OCI-LY1 (cell line): Measurements from ENCODE around the gene SYNE1.

Experiments used
- H2AFZ ChIP-seq: fragments of 200-600 bp; sonication (generic), shearing (Covaris generic); 2 replicates; pipeline ENCODE4 v1.6.0; 2014; ENCODE audit warnings: antibody characterized with exemption, mild to moderate bottlenecking, low read length
- H3F3A ChIP-seq: fragments of 200-600 bp; sonication (generic), shearing (Covaris generic); 2 replicates; pipeline ENCODE4 v1.6.0; 2014; ENCODE audit warnings: mild to moderate bottlenecking, antibody characterized with exemption, low read length, moderate library complexity; ENCODE audit not compliant: insufficient read depth
- H3K27ac ChIP-seq: fragments of 200-600 bp; sonication (generic); 2 replicates; pipeline ENCODE4 v1.5.1; 2014; ENCODE audit warnings: low read length, mixed run types, mild to moderate bottlenecking, low read depth; ENCODE audit not compliant: poor library complexity, severe bottlenecking
- H3K27me3 ChIP-seq: fragments of 200-600 bp; sonication (generic); 2 replicates; pipeline ENCODE4 v1.6.0; 2014; ENCODE audit warnings: antibody characterized with exemption, mild to moderate bottlenecking, low read length, moderate library complexity; ENCODE audit not compliant: insufficient read depth
- H3K36me3 ChIP-seq: fragments of 200-600 bp; sonication (generic); 2 replicates; pipeline ENCODE4 v1.6.1; 2014; ENCODE audit warnings: mild to moderate bottlenecking, antibody characterized with exemption, low read length, moderate library complexity, mixed read lengths; ENCODE audit not compliant: insufficient read depth
- H3K4me1 ChIP-seq: fragments of 200-600 bp; sonication (generic); 2 replicates; pipeline ENCODE4 v1.5.1; 2014; ENCODE audit warnings: mild to moderate bottlenecking, low read length, moderate library complexity; ENCODE audit not compliant: insufficient read depth, severe bottlenecking
- H3K4me2 ChIP-seq: fragments of 200-600 bp; sonication (generic), shearing (Covaris generic); 2 replicates; pipeline ENCODE4 v1.6.1; 2014; ENCODE audit warnings: low read length
- H3K4me3 ChIP-seq: fragments of 200-600 bp; sonication (generic); 2 replicates; pipeline ENCODE4 v1.5.1; 2014; ENCODE audit warnings: low read length, low read depth, mild to moderate bottlenecking, mixed read lengths; ENCODE audit not compliant: poor library complexity, severe bottlenecking
- H3K79me2 ChIP-seq: fragments of 200-600 bp; shearing (Covaris generic); 2 replicates; pipeline ENCODE4 v1.6.1; 2016; ENCODE audit warnings: mixed run types, low read length, mixed read lengths; ENCODE audit not compliant: insufficient read depth
- H3K9ac ChIP-seq: fragments of 200-600 bp; sonication (generic), shearing (Covaris generic); 2 replicates; pipeline ENCODE4 v1.6.1; 2014; ENCODE audit warnings: mild to moderate bottlenecking, low read length, mixed read lengths
- H3K9me2 ChIP-seq: fragments of 200-600 bp; sonication (generic), shearing (Covaris generic); 2 replicates; pipeline ENCODE4 v1.6.1; 2014; ENCODE audit warnings: low read depth, mild to moderate bottlenecking, low read length, mixed read lengths
- H3K9me3 ChIP-seq: fragments of 200-600 bp; shearing (Covaris generic); 2 replicates; pipeline ENCODE4 v1.6.1; 2014; ENCODE audit warnings: low read length, mixed read lengths
- H4K20me1 ChIP-seq: fragments of 200-600 bp; sonication (generic), shearing (Covaris generic); 2 replicates; pipeline ENCODE4 v1.6.0; 2016; ENCODE audit warnings: mild to moderate bottlenecking, low read length; ENCODE audit not compliant: insufficient read depth
- EZH2 ChIP-seq: fragments of 200-600 bp; sonication (generic), shearing (Covaris generic); IDR thresholded peaks from 2 replicates; pipeline ENCODE4 v1.8.0; 2017; ENCODE audit warnings: borderline replicate concordance, mixed run types, mild to moderate bottlenecking, antibody characterized with exemption, low read length, moderate library complexity, mixed read lengths
- TF ChIP-seq, protein P1 (sequence below): fragments of 200-600 bp; sonication (generic), shearing (Covaris generic); IDR thresholded peaks from 2 replicates; pipeline ENCODE4 v1.5.1; 2017; ENCODE audit warnings: mild to moderate bottlenecking, antibody characterized with exemption, low read length, moderate library complexity, mixed read lengths

The SYNE1 gene

DNA sequence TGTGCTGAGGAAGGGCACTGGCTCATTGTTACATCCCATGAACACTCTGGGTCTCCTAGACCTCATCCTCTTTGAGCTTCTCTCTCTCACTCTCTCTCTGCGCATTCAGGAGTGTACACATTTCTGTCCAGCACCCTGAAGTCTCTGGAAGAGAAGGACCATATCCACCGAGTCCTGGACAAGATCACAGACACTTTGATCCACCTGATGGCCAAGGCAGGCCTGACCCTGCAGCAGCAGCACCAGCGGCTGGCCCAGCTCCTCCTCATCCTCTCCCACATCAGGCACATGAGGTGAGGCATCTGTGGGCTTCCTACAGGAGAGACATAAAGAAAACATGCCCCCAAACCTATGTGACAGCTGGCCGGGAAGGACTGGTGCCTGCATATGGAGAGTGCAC, 542.9 kb downstream of the SYNE1 start:
- Histone ChIP-seq H3K4me1 (no peaks in the 10 kb centered on the region), H3K27ac (no peak overlapping the region), H3K79me2 (no peaks in the 10 kb centered on the region), H2AFZ (no peak overlapping the region), H3K27me3 (no peaks in the 10 kb centered on the region), H3K4me3 (no peak overlapping the region), H3K9ac (no peak overlapping the region), H3K4me2 (no peak overlapping the region), H4K20me1 (no peaks in the 10 kb centered on the region), H3K9me3 (no peaks in the 10 kb centered on the region), H3K36me3 (no peaks in the 10 kb centered on the region), H3F3A (no peaks in the 10 kb centered on the region), H3K9me2 (no peaks in the 10 kb centered on the region)
- no peak for TF ChIP-seq EZH2
- TF ChIP-seq, protein P1, sequence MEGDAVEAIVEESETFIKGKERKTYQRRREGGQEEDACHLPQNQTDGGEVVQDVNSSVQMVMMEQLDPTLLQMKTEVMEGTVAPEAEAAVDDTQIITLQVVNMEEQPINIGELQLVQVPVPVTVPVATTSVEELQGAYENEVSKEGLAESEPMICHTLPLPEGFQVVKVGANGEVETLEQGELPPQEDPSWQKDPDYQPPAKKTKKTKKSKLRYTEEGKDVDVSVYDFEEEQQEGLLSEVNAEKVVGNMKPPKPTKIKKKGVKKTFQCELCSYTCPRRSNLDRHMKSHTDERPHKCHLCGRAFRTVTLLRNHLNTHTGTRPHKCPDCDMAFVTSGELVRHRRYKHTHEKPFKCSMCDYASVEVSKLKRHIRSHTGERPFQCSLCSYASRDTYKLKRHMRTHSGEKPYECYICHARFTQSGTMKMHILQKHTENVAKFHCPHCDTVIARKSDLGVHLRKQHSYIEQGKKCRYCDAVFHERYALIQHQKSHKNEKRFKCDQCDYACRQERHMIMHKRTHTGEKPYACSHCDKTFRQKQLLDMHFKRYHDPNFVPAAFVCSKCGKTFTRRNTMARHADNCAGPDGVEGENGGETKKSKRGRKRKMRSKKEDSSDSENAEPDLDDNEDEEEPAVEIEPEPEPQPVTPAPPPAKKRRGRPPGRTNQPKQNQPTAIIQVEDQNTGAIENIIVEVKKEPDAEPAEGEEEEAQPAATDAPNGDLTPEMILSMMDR, result no peak

DNA sequence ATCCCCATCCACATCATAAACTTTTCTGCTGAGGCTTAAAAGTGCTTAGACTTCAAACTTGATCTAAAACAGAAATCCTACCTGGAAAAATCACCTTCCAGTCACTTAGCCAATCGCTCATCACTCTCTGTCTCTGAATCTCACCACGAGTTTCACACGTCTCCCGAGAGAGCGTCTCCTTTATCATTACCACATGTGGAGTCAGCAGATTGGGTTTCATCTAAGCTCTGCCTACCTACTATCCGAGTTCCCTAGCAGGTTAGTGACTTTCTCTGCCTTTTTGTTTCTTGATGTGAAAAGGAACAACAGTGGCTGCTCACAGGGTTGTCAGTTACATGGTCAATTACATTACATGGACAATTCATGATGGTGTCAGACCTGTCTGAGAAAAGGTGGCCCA, 543.5 kb downstream of the SYNE1 start:
- Histone ChIP-seq H3F3A (no peaks in the 10 kb centered on the region), H3K9me2 (no peaks in the 10 kb centered on the region), H3K79me2 (no peaks in the 10 kb centered on the region)

DNA sequence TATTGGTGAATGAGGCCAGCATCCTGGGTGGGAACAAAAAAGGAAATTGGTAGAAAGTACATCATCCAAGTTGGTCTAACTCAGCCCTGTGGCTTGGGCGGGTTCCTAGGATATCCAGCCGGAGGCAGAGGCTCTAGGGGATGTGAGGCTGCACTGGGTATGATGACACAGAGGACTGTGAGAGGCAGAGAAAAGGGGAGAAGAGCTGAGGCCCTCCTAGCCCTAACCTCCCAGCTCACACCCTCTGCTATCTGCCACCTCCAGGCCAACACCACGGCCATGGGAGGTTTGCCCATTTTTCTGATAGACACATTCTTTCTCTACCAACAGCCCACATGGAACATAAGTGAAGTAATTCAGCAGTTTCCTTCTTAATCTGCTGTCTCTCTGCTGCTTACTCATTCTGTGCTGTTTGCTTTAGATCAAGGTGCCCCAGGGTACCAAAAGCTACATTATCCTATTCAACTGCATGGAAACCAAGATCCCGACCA, 545.3 kb downstream of the SYNE1 start:
- Histone ChIP-seq H3K4me3 (no peak overlapping the region), H3K9ac (no peak overlapping the region), H3K27ac (no peak overlapping the region)

More for the DNA sequence above, 543.5 kb downstream of the SYNE1 start:
- no peak overlapping the region for H3K4me3 ChIP-seq
- no peak overlapping the region for H3K9ac ChIP-seq
- H4K20me1 ChIP-seq, result no peaks in the 10 kb centered on the region
- no peaks in the 10 kb centered on the region for H3K27me3 ChIP-seq
- no peaks in the 10 kb centered on the region for H3K9me3 ChIP-seq
- no peaks in the 10 kb centered on the region for H3K36me3 ChIP-seq
- H3K27ac ChIP-seq, result no peak overlapping the region
- H3K4me2 ChIP-seq, result no peak overlapping the region
- H2AFZ ChIP-seq, result no peak overlapping the region
- H3K4me1 ChIP-seq, result no peaks in the 10 kb centered on the region
- TF ChIP-seq, protein P1, result no peak
- TF ChIP-seq EZH2, result no peak

More for the DNA sequence above, 545.3 kb downstream of the SYNE1 start:
- no peak overlapping the region for H3K4me2 ChIP-seq
- H3K9me3 ChIP-seq, result no peaks in the 10 kb centered on the region
- H4K20me1 ChIP-seq, result no peaks in the 10 kb centered on the region
- H3K4me1 ChIP-seq, result no peaks in the 10 kb centered on the region
- no peak overlapping the region for H2AFZ ChIP-seq
- no peaks in the 10 kb centered on the region for H3K79me2 ChIP-seq
- no peaks in the 10 kb centered on the region for H3K36me3 ChIP-seq
- H3K27me3 ChIP-seq, result no peaks in the 10 kb centered on the region
- no peaks in the 10 kb centered on the region for H3F3A ChIP-seq
- H3K9me2 ChIP-seq, result no peaks in the 10 kb centered on the region
- TF ChIP-seq, protein P1, result no peak
- no peak for TF ChIP-seq EZH2
